Astrocyte (in vitro differentiated cells and primary cell): ENCODE measurements around the gene TMPO.

Source experiments
- EZH2 ChIP-seq: IDR thresholded peaks from 2 replicates; pipeline ENCODE4 v1.6.1; 2012; ENCODE audit warnings: mild to moderate bottlenecking, low read length, inconsistent platforms; ENCODE audit not compliant: insufficient read depth
- TF ChIP-seq, protein P1 (sequence below): IDR thresholded peaks from 2 replicates; pipeline ENCODE4 v1.5.1; 2011; ENCODE audit warnings: low read depth, mild to moderate bottlenecking, inconsistent platforms, low read length, moderate library complexity; ENCODE audit not compliant: insufficient read depth

DNA sequence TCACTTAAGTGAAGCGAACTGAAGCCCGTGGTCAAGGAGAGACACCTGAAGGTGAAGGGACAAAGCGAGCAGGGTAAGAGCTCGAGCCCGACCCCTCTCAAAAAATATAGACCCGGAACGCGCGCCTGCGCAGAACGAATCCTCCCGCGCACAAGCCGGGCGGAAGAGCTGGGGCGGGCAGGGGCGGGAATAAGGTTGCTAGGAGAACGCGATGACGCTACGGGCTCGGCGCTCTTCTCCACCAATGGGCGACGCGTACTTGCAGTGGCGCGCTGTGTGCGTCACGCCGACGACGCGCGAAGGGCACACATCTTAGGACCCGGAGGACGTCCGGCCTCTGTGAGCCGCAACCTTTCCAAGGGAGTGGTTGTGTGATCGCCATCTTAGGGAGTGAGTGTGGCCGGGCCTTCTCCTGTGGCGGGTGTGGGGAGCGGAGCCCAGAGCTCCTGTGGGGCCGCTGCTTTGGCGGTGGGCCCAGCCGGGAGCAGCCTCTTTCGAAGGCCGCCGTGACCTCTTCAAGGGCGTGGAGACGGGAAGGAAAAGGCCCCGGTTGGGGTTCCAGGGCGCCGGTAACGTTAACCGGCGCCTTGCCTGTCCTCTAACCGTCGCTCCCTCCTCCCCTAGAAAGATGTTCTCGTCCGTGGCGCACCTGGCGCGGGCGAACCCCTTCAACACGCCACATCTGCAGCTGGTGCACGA, 78.1 kb downstream of the TMPO start, which contains the start of gene SLC25A3:
- TF ChIP-seq, protein P1, sequence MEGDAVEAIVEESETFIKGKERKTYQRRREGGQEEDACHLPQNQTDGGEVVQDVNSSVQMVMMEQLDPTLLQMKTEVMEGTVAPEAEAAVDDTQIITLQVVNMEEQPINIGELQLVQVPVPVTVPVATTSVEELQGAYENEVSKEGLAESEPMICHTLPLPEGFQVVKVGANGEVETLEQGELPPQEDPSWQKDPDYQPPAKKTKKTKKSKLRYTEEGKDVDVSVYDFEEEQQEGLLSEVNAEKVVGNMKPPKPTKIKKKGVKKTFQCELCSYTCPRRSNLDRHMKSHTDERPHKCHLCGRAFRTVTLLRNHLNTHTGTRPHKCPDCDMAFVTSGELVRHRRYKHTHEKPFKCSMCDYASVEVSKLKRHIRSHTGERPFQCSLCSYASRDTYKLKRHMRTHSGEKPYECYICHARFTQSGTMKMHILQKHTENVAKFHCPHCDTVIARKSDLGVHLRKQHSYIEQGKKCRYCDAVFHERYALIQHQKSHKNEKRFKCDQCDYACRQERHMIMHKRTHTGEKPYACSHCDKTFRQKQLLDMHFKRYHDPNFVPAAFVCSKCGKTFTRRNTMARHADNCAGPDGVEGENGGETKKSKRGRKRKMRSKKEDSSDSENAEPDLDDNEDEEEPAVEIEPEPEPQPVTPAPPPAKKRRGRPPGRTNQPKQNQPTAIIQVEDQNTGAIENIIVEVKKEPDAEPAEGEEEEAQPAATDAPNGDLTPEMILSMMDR, result no peak
- no peak for TF ChIP-seq EZH2
